Measurements from ENCODE around the gene ZBTB20.

ZBTB20 gene

GRCh38 chr3:115007966-115008365 is 139.1 kb downstream of the ZBTB20 start:
- DNase-seq: no peak

- no peak for DNase-seq
Measured at GRCh38 chr3:115004201-115005140, 142.6 kb downstream of the ZBTB20 start.

DNA sequence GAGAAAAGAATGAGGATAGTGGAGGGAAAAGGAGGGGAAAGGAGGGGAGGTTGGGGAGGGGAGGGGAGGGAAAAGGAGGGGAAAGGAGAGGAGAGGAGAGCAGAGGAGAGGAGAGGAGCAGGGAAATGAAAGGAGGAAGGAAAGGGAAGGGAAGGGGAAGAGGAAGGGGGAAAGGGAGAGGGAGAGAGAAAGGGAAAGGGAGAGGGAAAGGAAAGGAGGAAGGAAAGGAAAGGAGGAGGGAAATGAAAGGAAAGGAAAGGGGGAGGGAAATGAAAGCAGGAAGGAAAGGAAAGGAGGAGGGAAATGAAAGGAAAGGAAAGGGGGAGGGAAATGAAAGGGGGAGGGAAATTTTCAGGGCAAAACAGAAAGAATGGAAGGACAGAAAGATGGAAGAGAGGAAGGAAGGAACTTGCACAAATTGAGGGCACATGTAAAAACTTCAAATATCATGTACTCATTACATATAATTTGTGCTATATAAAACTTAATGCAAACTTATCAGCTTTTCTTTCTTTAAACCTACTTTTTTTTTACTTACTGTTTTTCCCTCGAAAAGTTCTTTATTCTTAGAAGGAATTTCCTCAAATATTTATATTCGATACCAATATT is 148.0 kb downstream of the ZBTB20 start:
- no peak for DNase-seq

DNA sequence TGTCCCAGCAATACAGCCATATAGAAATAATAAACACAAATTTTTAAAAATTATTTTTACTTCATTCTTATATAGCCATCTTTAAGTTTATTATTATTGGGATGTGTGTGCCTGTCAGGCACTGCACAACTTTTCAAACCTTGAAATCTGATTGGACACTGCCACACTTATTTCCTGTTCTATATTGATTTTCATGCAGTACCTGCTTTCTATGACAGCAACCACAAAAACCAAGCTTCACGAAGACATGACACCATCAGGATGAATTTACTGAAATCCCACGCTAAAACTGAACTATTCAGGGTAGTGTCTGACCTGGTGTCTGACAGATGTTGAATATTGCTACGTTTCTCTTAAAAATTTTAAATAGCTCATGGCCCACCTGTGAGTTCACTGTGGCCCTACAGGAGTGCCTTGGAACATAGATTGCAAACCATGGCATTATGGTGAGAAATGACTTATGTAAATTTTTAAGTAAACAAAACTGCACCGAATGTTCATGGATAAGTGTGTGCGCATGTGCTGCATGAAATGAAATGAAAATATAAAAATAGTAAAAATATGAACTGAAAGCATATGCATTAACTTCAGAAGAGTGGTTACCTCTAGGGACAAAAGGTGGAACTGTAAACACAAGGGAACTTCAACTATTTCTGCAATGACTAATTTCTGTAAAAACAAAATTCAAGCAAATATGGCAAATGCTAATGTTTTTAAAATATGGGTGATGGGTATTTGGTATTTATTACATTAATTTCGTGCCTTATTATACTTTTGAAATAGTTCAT is 152.3 kb downstream of the ZBTB20 start:
- no peak for DNase-seq

DNA sequence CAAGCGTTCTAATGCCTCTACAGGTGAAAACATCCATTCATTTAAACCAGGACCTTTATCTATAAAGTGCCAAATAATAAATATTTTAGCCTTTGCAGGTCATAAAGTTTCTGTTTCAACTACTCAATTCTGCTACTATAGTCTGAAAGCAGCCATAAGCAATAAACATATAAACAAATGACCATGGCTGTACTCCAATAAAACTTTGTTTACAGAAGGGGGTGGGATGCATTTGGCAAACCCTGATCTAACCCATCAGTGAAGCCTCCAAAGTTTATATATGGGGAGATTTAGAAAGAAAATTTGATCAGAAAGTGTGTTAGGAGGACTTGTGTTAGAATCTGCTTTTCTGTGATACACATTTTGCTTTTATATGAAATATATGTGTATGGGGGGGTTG is 161.3 kb downstream of the ZBTB20 start:
- no peak for DNase-seq

DNA sequence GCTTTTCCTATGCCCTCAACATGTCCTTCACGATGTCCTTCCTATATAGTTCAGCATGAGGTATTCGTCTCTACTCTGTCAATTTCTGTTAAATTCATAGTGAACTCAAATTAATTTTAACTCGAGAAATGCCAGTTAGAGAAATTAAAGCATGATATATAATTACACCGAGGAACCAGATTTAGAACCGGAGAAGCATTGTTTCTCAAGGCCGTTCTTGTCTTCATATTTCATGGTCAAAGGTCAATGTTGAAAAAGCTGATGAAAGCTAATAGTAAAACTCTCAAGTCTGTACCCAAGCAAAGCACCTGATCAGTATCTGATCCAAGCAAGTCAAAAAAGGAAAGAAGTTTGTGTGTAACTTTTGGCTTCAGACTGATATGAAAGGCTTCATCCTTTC is 163.8 kb downstream of the ZBTB20 start:
- DNase-seq: no peak

DNA sequence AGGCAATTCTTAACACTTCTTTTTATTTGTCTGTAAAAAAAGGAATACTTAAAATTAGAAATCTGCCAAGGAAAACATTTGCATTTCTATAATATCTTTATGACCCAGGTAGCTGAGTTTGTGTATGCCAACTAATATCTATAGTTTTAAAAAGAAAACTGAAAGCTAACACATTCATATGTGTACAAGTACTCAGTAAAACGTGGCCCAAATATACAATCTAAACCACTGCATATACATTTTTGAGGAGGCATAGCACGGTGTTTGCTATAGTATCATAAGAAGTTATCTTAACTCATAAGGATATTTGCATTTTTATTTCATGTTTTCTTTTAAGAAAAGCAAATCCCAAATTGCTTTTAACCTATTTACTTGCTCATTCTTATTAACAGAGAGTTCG is 172.7 kb downstream of the ZBTB20 start:
- DNase-seq: no peak

DNA sequence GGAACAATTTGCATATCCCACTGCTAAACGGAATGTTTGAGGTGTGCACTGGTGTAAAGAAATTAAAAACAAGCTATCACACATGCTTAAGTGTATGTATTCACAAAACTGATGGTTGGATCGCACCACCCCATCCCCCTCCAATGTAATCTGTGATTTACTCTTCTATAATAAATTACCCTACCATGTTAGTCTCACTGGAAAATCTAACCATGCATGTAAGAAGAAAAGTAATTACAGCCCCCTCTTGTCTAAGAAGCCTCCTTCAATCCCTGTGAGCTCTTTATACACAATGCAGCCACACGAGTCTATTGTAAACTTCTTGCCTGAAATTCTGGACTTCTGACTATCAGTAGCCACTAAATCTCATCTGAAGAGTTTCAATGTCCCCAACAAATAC is 173.6 kb downstream of the ZBTB20 start:
- no peak for DNase-seq

DNA sequence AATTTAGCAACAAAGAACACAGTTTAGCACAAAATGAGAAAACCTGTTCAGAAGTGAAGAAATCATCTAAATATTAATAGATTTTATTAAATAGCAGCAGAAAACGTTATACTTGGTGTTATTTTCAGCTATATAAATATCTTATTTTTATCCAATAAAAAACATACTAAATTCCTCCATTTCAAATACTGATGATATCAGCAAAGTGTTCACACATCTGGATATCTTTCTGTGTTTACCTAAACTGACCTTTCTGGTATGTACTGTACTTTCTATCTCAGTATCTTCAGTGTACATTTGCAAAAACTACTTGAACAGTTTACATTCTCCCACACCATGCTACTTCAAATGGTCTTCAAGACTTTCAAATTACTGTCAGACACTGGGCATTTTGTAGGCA is 179.9 kb downstream of the ZBTB20 start:
- DNase-seq: no peak

GRCh38 chr3:114962189-114962588 is 184.9 kb downstream of the ZBTB20 start:
- DNase-seq: no peak

DNA sequence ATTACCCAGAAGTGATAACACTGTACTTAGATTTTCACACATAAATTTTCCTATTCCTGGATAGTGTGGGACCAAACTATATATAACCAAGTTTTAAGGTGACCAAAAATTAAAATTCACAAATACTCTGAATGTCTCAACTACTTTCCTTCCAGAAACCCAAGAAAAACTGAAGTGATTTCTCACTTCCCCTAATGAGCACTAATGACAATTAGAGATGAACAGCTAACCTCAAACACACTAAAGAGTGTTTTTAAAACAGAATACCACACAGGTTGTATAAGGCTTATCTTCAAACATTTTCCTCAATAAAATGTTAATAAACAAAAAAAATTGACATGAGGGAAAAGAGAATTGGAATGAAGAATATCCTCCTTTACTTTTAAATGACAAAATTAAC is 188.2 kb downstream of the ZBTB20 start:
- DNase-seq: no peak

GRCh38 chr3:114953800-114954199 is 193.3 kb downstream of the ZBTB20 start:
- no peak for DNase-seq

- no peak for DNase-seq
Measured at GRCh38 chr3:114953215-114953799, 193.8 kb downstream of the ZBTB20 start.

- DNase-seq: no peak
Measured at GRCh38 chr3:114942773-114943172, 204.3 kb downstream of the ZBTB20 start.

DNA sequence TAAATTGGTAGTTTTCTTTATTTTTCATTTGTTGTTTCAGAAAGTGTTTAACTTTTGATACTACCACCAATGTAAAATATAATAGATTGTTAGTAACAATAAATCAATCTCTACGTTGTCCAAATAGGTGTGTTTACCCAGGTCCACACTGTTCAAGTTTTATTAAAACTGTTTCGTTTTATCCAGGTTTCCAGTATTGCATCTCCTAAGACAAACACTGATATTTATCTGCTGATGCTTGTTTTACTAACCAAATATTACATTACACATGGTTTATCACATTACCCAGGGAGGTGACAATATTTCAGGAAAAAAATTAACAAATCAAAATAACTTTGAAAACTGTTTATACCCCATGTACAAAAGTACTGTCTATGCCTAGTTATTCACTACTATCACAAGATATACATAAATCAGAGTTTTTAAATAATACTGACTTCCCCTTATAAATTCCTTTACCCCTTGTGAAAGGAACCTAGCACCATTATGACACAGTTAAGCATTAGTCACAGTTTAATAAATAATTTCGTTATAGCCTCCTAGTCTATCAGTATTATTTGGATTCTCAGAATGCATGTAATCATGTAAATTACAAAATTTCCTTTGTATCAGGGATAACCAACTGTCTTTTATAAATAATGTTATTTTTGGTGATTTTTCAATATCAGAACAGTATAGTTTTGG is 205.3 kb downstream of the ZBTB20 start:
- no peak for DNase-seq

GRCh38 chr3:114939920-114940319 is 207.2 kb downstream of the ZBTB20 start:
- DNase-seq: no peak

GRCh38 chr3:114933407-114933806 is 213.7 kb downstream of the ZBTB20 start:
- no peak for DNase-seq

DNA sequence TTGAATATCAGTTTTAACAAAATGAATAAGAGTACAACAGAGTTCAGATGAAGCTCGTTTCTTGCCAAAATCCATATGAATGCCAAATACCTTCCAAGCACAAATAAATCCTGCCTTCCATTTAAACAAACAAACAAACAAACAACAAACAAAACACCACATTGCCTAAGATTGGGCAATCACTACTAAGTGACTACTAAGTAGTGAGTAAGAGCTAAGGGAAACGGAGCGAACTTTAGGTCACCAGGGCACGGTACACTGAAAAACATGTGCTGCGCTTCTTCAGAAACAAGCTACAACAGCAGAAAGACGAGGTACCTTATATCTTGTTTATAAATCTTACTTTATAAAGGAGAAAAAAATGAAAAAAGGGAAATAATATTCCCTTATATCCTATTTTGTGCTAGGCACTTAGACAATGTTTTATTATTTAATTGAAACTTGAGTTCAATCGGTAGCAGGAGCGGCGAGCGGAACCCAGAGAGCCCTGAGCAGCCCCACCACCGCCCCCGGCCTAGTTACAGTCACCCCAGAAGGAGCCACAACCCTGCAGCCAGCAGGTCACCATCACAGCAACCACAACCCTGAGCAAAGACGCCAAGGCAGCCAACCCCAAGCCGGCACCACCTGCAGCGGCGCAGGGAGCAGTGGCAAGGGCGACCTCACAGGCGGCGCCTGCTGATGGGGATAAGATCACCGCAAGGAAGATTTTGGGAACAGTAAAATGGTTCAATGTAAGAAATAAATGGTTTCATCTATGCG is 216.9 kb downstream of the ZBTB20 start:
- no peak for DNase-seq

GRCh38 chr3:114928989-114929640 is 218.0 kb downstream of the ZBTB20 start:
- no peak for DNase-seq

- no peak for DNase-seq
Measured at GRCh38 chr3:114904633-114905032, 242.5 kb downstream of the ZBTB20 start.

DNA sequence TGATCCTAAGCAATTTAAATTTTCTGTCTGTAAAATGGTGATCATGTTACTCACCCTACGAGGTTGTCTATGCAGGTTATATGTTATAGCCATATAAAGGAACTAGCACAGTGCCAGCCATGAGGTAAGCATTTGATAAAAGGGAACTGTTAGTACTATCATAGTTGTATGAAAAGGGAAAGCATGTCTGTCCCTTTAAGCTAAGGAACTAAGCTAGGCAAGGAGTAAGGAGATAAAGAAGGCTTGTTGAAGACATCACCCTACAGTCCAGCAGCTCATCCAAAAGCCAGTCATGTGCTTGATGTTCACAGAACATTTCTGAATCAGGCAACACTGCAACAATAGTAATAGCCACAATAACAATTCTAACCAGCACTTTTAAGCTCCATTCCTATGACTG is 243.9 kb downstream of the ZBTB20 start:
- DNase-seq: no peak
